H1 (cell line): ENCODE results near the gene MAF. TPM values are rescaled to one million over a fixed set of nuclear protein-coding genes. Genes with fewer than 3 reads are reported as not detected.

Source experiments
- CTCF ChIA-PET: fragments of 300-600 bp; sonication (Branson Sonifier 250); formaldehyde crosslinking; loops from one replicate; lab custom pipeline; 2021; ENCODE audit not compliant: partially characterized antibody; lab: Charles Lee
- POLR2A ChIA-PET: fragments of 300-600 bp; sonication (Branson Sonifier 250); formaldehyde crosslinking; loops from one replicate; lab custom pipeline; 2021; ENCODE audit warnings: inconsistent platforms; ENCODE audit not compliant: partially characterized antibody; lab: Charles Lee
- DNase-seq, 2 experiments: peaks; one replicate each; pipeline versions ENCODE4 v3.0.0 to v3.0.0-alpha.2; 2010 to 2022; ENCODE audit warnings: low spot score in 2 of 2, low read depth in 1 of 2, mixed read lengths in 1 of 2
- FAIRE-seq: peaks from 2 replicates; lab custom pipeline; 2011; peaks lifted over from hg19 to GRCh38; lab: Jason Lieb, UNC
- H2AFZ ChIP-seq: 2 replicates; pipeline ENCODE4 v1.8.1; 2012; ENCODE audit warnings: low read length, inconsistent platforms
- H2AK5ac ChIP-seq: 2 replicates; pipeline ENCODE4 v1.6.1; 2013; ENCODE audit warnings: low read depth, low read length
- H2BK120ac ChIP-seq: replicated peaks from 2 replicates; pipeline ENCODE3; 2013; ENCODE audit warnings: low read depth, low read length, inconsistent platforms
- H2BK12ac ChIP-seq: 2 replicates; pipeline ENCODE4 v1.6.1; 2013; ENCODE audit warnings: low read depth, low read length
- H2BK15ac ChIP-seq: 2 replicates; pipeline ENCODE4 v1.6.1; 2013; ENCODE audit warnings: low read length
- H2BK20ac ChIP-seq: 2 replicates; pipeline ENCODE4 v1.6.1; 2013; ENCODE audit warnings: low read length
- H2BK5ac ChIP-seq: 2 replicates; pipeline ENCODE4 v1.6.1; 2013; ENCODE audit warnings: low read depth, low read length
- H3K14ac ChIP-seq: 2 replicates; pipeline ENCODE4 v1.6.1; 2013; ENCODE audit warnings: inconsistent platforms; ENCODE audit not compliant: insufficient read length
- H3K18ac ChIP-seq: 2 replicates; pipeline ENCODE4 v1.6.1; 2013; ENCODE audit warnings: low read length; ENCODE audit errors: extremely low read depth
- H3K23ac ChIP-seq: 2 replicates; pipeline ENCODE4 v1.6.1; 2013; ENCODE audit warnings: inconsistent platforms; ENCODE audit not compliant: insufficient read length
- H3K23me2 ChIP-seq: 2 replicates; pipeline ENCODE4 v1.6.1; 2013; ENCODE audit warnings: low read depth, low read length
- H3K27ac ChIP-seq: 2 replicates; pipeline ENCODE4 v1.6.1; 2011; ENCODE audit warnings: low read depth, low read length, inconsistent platforms
- H3K27me3 ChIP-seq, 4 experiments: replicated peaks in 1 of 4; 1 replicate in 1 of 4; 2 replicates in 3 of 4; pipeline versions ENCODE4 v1.6.1 to v1.8.1; 2011 to 2013; ENCODE audit warnings: low read length in 3 of 4, mild to moderate bottlenecking in 3 of 4, inconsistent platforms in 2 of 4, mixed read lengths in 2 of 4, moderate library complexity in 1 of 4; ENCODE audit not compliant: control insufficient read depth in 3 of 4, insufficient read depth in 3 of 4; ENCODE audit errors: extremely low read depth in 1 of 4
- H3K36me3 ChIP-seq, 4 experiments: 2 replicates each; pipeline versions ENCODE4 v1.6.1 to v1.8.1; 2011 to 2013; ENCODE audit warnings: mild to moderate bottlenecking in 4 of 4, low read length in 3 of 4, moderate library complexity in 2 of 4, control low read depth in 1 of 4, inconsistent platforms in 1 of 4; ENCODE audit not compliant: insufficient read depth in 4 of 4, control insufficient read depth in 2 of 4
- H3K4ac ChIP-seq: replicated peaks from 2 replicates; pipeline ENCODE3; 2013; ENCODE audit warnings: low read length, low read depth, mixed read lengths, inconsistent platforms; ENCODE audit not compliant: insufficient read length
- H3K4me1 ChIP-seq, 4 experiments: replicated peaks in 1 of 4; 1 replicate in 1 of 4; 2 replicates in 3 of 4; pipeline versions ENCODE4 v1.6.1 to v1.8.1; 2011 to 2013; ENCODE audit warnings: low read length in 3 of 4, inconsistent platforms in 2 of 4, mixed read lengths in 1 of 4; ENCODE audit not compliant: insufficient read depth in 4 of 4, control insufficient read depth in 3 of 4
- H3K4me2 ChIP-seq, 2 experiments: 2 replicates each; pipeline versions ENCODE4 v1.6.1 to v1.8.1; 2011 to 2013; ENCODE audit warnings: low read depth in 2 of 2, low read length in 2 of 2, control low read depth in 1 of 2, inconsistent platforms in 1 of 2, mild to moderate bottlenecking in 1 of 2; ENCODE audit not compliant: insufficient read depth in 1 of 2
- H3K4me3 ChIP-seq, 4 experiments: fragments of 200-600, 300-600 bp in 1 of 4; sonication (generic), shearing (Covaris generic), sonication (Bioruptor Twin) in 1 of 4; 2 replicates each; pipeline versions ENCODE4 v1.5.1 to v1.8.1; 2011 to 2016; ENCODE audit warnings: low read length in 4 of 4, low read depth in 3 of 4, control low read depth in 2 of 4, inconsistent platforms in 2 of 4, mild to moderate bottlenecking in 2 of 4, mixed read lengths in 1 of 4, moderate library complexity in 1 of 4; ENCODE audit not compliant: insufficient read depth in 2 of 4; ENCODE audit errors: extremely low read depth in 1 of 4
- H3K56ac ChIP-seq: replicated peaks from 2 replicates; pipeline ENCODE3; 2013; ENCODE audit warnings: low read depth, mild to moderate bottlenecking, mixed read lengths, low read length, inconsistent platforms; ENCODE audit not compliant: insufficient read length
- H3K79me1 ChIP-seq: 2 replicates; pipeline ENCODE4 v1.6.1; 2013; ENCODE audit warnings: low read depth, low read length, control low read depth
- H3K79me2 ChIP-seq, 2 experiments: 2 replicates each; pipeline versions ENCODE4 v1.6.1 to v1.8.1; 2012 to 2013; ENCODE audit warnings: low read length in 2 of 2, mild to moderate bottlenecking in 2 of 2, inconsistent platforms in 1 of 2; ENCODE audit not compliant: insufficient read depth in 2 of 2, control insufficient read depth in 1 of 2
- H3K9ac ChIP-seq, 4 experiments: replicated peaks in 1 of 4; 1 replicate in 1 of 4; 2 replicates in 3 of 4; pipeline versions ENCODE4 v1.6.1 to v1.8.1; 2011 to 2013; ENCODE audit warnings: low read depth in 3 of 4, low read length in 3 of 4, control low read depth in 2 of 4, mild to moderate bottlenecking in 2 of 4, moderate library complexity in 2 of 4, inconsistent platforms in 1 of 4; ENCODE audit errors: extremely low read depth in 1 of 4
- H3K9me3 ChIP-seq, 2 experiments: 2 replicates each; pipeline versions ENCODE4 v1.6.1 to v1.8.1; 2012 to 2013; ENCODE audit warnings: mild to moderate bottlenecking in 2 of 2, moderate library complexity in 2 of 2, control low read depth in 1 of 2, inconsistent platforms in 1 of 2, low read depth in 1 of 2, low read length in 1 of 2, mixed read lengths in 1 of 2; ENCODE audit not compliant: insufficient read depth in 2 of 2
- H4K20me1 ChIP-seq, 2 experiments: replicated peaks in 1 of 2; 2 replicates each; pipeline versions ENCODE3 to v1.8.1; 2011 to 2013; ENCODE audit warnings: inconsistent platforms in 2 of 2, low read length in 2 of 2, mild to moderate bottlenecking in 1 of 2; ENCODE audit not compliant: insufficient read depth in 2 of 2, control insufficient read depth in 1 of 2
- H4K5ac ChIP-seq: 2 replicates; pipeline ENCODE4 v1.6.1; 2013; ENCODE audit warnings: low read length, low read depth, mixed read lengths, inconsistent platforms; ENCODE audit not compliant: insufficient read length
- H4K8ac ChIP-seq: 2 replicates; pipeline ENCODE4 v1.8.0; 2013; ENCODE audit warnings: mild to moderate bottlenecking, moderate library complexity, low read length, inconsistent platforms; ENCODE audit not compliant: insufficient read depth; ENCODE audit errors: extremely low read depth
- H4K91ac ChIP-seq: replicated peaks from 2 replicates; pipeline ENCODE3; 2013; ENCODE audit warnings: low read length, mixed read lengths, inconsistent platforms; ENCODE audit not compliant: insufficient read length
- ATF2 ChIP-seq: IDR thresholded peaks from 2 replicates; pipeline ENCODE4 v1.6.1; 2012; ENCODE audit warnings: low read length, inconsistent platforms
- CHD2 ChIP-seq: IDR thresholded peaks from 2 replicates; pipeline ENCODE4 v1.6.1; 2012; ENCODE audit warnings: low read length, improper control_type of control experiment
- EP300 ChIP-seq, 2 experiments: IDR thresholded peaks; 1 replicate in 1 of 2; 2 replicates in 1 of 2; pipeline ENCODE4 v1.6.1; 2011 to 2012; ENCODE audit warnings: low read depth in 2 of 2, low read length in 2 of 2, mild to moderate bottlenecking in 2 of 2, borderline replicate concordance in 1 of 2, inconsistent platforms in 1 of 2, moderate library complexity in 1 of 2
- WGBS, 2 experiments: shearing (Covaris generic) in 1 of 2; methylation state at CpG; one replicate each; pipeline versions ENCODE4 v1.1.6 to v1.1.7; 2013 to 2015; ENCODE audit warnings: low lambda C conversion rate in 2 of 2, mixed read lengths in 2 of 2, inconsistent platforms in 1 of 2, low coverage in 1 of 2, missing lambda C conversion rate in 1 of 2; ENCODE audit not compliant: insufficient replicate concordance in 2 of 2, insufficient coverage in 1 of 2, insufficient read length in 1 of 2; ENCODE audit errors: extremely low coverage in 1 of 2, missing lambda C conversion rate in 1 of 2; 5-methylcytosine and 5-hydroxymethylcytosine counted together
- polyA plus RNA-seq, 7 experiments: library from polyadenylated mRNA; depleted of rRNA in 3 of 7; stranded (reverse) in 5 of 7; unstranded in 2 of 7; fragments of >200 nt in 5 of 7; fragments of 200-250 nt in 2 of 7; gene quantifications; 1 replicate in 5 of 7; 2 replicates in 1 of 7; 4 replicates in 1 of 7; pipeline versions ENCODE4 v1.2.1 to v1.2.3, GENCODE V29; 2011 to 2013; ENCODE audit warnings: missing spikeins in 2 of 7, mixed read lengths in 2 of 7
- total RNA-seq: library from RNA; stranded (reverse); fragmentation: NEBNext Ultra II Directional; extraction: Animal tissue kit (Norgen Biotek cat#: 25700); gene quantifications from 2 replicates; pipeline ENCODE4 v1.2.1, GENCODE V29; 2021

The MAF gene
- total and polyA plus RNA-seq, 2 of the 8 experiments (the other 6 are each of a cell fraction or from before 2014, with no cell fraction given): 1.3 to 2.7 TPM

GRCh38 chr16:79602628-79603014 lies 2.1 kb upstream of the MAF start:
- WGBS, 2 experiments: 79% methylated on average over 5 of the region's 5 CpGs; no CpG with 5 or more reads in 1 of the 2 experiments
- peaks cover 0 to 7% (median 0%) of the 10 kb centered on the region in 4 experiments; a peak in 1 of 7 replicates for H3K4me1 ChIP-seq
- H3K9ac ChIP-seq: no peak overlapping the region
- TF ChIP-seq ATF2: no peak
- TF ChIP-seq CHD2: no peak
- no peak for TF ChIP-seq EP300 (IDR thresholded peaks at IDR 0.05; ENCODE audit: borderline replicate concordance in 1 of 2, low read depth in 2 of 2, low read length in 2 of 2)
- TF ChIP-seq, all 59 proteins: peak for 0
- DNase-seq (no peak), FAIRE-seq (no peak)
- Histone ChIP-seq H3K79me1 (no peaks in the 10 kb centered on the region), H2BK120ac (no peak overlapping the region), H3K27me3 (peaks cover 0 to 8% (median 6%) of the 10 kb centered on the region in 4 experiments; a peak in 3 of 7 replicates), H2AFZ (no peak overlapping the region), H3K79me2 (no peaks in the 10 kb centered on the region), H3K36me3 (no peaks in the 10 kb centered on the region), H3K14ac (no peak overlapping the region), H4K8ac (no peak overlapping the region), H3K27ac (no peak overlapping the region), H3K4me3 (peak overlapping the region in 1 of 4 experiments; percentile 75; a peak in 1 of 8 replicates), H4K91ac (no peak overlapping the region), H3K23me2 (peaks cover 28% of the 10 kb centered on the region), H2BK12ac (no peak overlapping the region), H3K9me3 (no peaks in the 10 kb centered on the region), H3K56ac (no peak overlapping the region), H2AK5ac (no peak overlapping the region), H3K4me2 (peak overlapping the region; percentile 97 to 100; a peak in 3 of 4 replicates), H2BK20ac (no peak overlapping the region), H4K20me1 (no peaks in the 10 kb centered on the region), H2BK5ac (no peak overlapping the region), H3K23ac (no peak overlapping the region), H2BK15ac (no peak overlapping the region), H3K4ac (no peak overlapping the region), H4K5ac (no peak overlapping the region), H3K18ac (no peak overlapping the region)
- POLR2A ChIA-PET: interaction anchor here (0.6 to 0.7 kb wide), 4 partner anchors 420 to 1742 kb away, joined by 3 to 5 read pairs (median 4); no protein-coding TSS in a partner anchor
- CTCF ChIA-PET: interaction anchor here (0.5 to 2.7 kb wide), 37 partner anchors 24 to 1436 kb away, joined by 3 to 10 read pairs (median 4); no protein-coding TSS in a partner anchor
